ENCODE results near the gene AOC1. TPM values are rescaled to one million over a fixed set of nuclear protein-coding genes. Genes with fewer than 3 reads are reported as not detected.
"Not testable (repeated sequence)": the region's sequence is repeated elsewhere in the genome, so short reads cannot be mapped to it uniquely, and the experiment has no call there.

The AOC1 gene
- total RNA-seq, 2 donors from 2014 or later = not detected

- no peak overlapping the region for H3K27ac Mint-ChIP-seq
- H3K36me3 Mint-ChIP-seq = no peaks in the 10 kb centered on the region
- no peaks in the 10 kb centered on the region for H3K9me3 Mint-ChIP-seq
- DNase-seq (ENCODE audit: low spot score in 2 of 2) = no peak
- ATAC-seq = no peak
Observed at GRCh38 chr7:150900675-150901074, 48.4 kb downstream of the AOC1 start.

- Mint-ChIP-seq H3K27ac (no peak overlapping the region), H3K9me3 (no peaks in the 10 kb centered on the region), H3K36me3 (no peaks in the 10 kb centered on the region)
- ATAC-seq (no peak), DNase-seq (ENCODE audit: low spot score in 2 of 2) (no peak)
Observed at GRCh38 chr7:150901160-150902035, 49.1 kb downstream of the AOC1 start.

GRCh38 chr7:150902078-150903033 is 50.0 kb downstream of the AOC1 start:
- no peaks in the 10 kb centered on the region for H3K9me3 Mint-ChIP-seq
- H3K36me3 Mint-ChIP-seq = no peaks in the 10 kb centered on the region
- no peak for ATAC-seq
- no peak overlapping the region for H3K27ac Mint-ChIP-seq
- DNase-seq (ENCODE audit: low spot score in 2 of 2) = no peak

- Mint-ChIP-seq H3K36me3 (no peaks in the 10 kb centered on the region), H3K9me3 (no peaks in the 10 kb centered on the region), H3K27ac (peak overlapping the region in 1 of 2 donors; percentile 28)
- no peak for DNase-seq (ENCODE audit: low spot score in 2 of 2)
- peak; percentile 47 to 52 for ATAC-seq
Observed at GRCh38 chr7:150903606-150904005, 51.3 kb downstream of the AOC1 start.

GRCh38 chr7:150904011-150904909 is 51.9 kb downstream of the AOC1 start:
- Mint-ChIP-seq H3K9me3 (no peaks in the 10 kb centered on the region), H3K36me3 (no peaks in the 10 kb centered on the region), H3K27ac (peak overlapping the region in 1 of 2 donors; percentile 28)
- no peak for DNase-seq (ENCODE audit: low spot score in 2 of 2)
- no peak for ATAC-seq

GRCh38 chr7:150908173-150908572 is 55.9 kb downstream of the AOC1 start:
- DNase-seq (ENCODE audit: low spot score in 2 of 2) (no peak), ATAC-seq (no peak)
- no peak overlapping the region for H3K27ac Mint-ChIP-seq
- no peaks in the 10 kb centered on the region for H3K9me3 Mint-ChIP-seq
- no peaks in the 10 kb centered on the region for H3K36me3 Mint-ChIP-seq

- ATAC-seq (peak; percentile 62 to 77), DNase-seq (ENCODE audit: low spot score in 2 of 2) (no peak)
- H3K36me3 Mint-ChIP-seq = no peaks in the 10 kb centered on the region
- H3K9me3 Mint-ChIP-seq = no peaks in the 10 kb centered on the region
- H3K27ac Mint-ChIP-seq = no peak overlapping the region
Observed at GRCh38 chr7:150909200-150909995, 57.1 kb downstream of the AOC1 start.

- H3K27ac Mint-ChIP-seq; H3K36me3 Mint-ChIP-seq; DNase-seq (ENCODE audit: low spot score in 2 of 2); H3K9me3 Mint-ChIP-seq: not testable (repeated sequence)
- peak; percentile 22 to 41 for ATAC-seq
Observed at GRCh38 chr7:150910305-150910995, 58.1 kb downstream of the AOC1 start.

GRCh38 chr7:150910996-150911422 is 58.7 kb downstream of the AOC1 start:
- Mint-ChIP-seq H3K36me3 (no peaks in the 10 kb centered on the region), H3K27ac (no peak overlapping the region), H3K9me3 (no peaks in the 10 kb centered on the region)
- no peak for DNase-seq (ENCODE audit: low spot score in 2 of 2)
- ATAC-seq = peak; percentile 20 to 51

Other genes starting within 250 kb of the AOC1 start
- gene GIMAP6, start 220.1 kb upstream of the AOC1 start, total RNA-seq = 10 to 100 TPM; 35.9 to 43.2 TPM
- 10 to 100 TPM; 47.8 to 56.5 TPM for gene GIMAP2, start 166.8 kb upstream of the AOC1 start, total RNA-seq
- gene GIMAP1, start 135.9 kb upstream of the AOC1 start, total RNA-seq = 10 to 100 TPM in 1 of 2 donors, 1 to 10 TPM in 1; 3.1 to 10.7 TPM
- 100 to 1,000 TPM in 1 of 2 donors, 10 to 100 TPM in 1; 73.1 to 115 TPM for gene GIMAP5, start 115.1 kb upstream of the AOC1 start, total RNA-seq
- gene TMEM176B, start 52.2 kb upstream of the AOC1 start, total RNA-seq = not detected
- gene TMEM176A, start 51.7 kb upstream of the AOC1 start, total RNA-seq = not detected
- under 1 TPM; 0.41 to 0.72 TPM for gene KCNH2, start 125.8 kb downstream of the AOC1 start, total RNA-seq
- 10 to 100 TPM in 1 of 2 donors, 1 to 10 TPM in 1; 1.8 to 12.7 TPM for gene NOS3, start 138.5 kb downstream of the AOC1 start, total RNA-seq
- gene ATG9B, start 172.0 kb downstream of the AOC1 start, total RNA-seq = 10 to 100 TPM in 1 of 2 donors, 1 to 10 TPM in 1; 1.1 to 14.9 TPM
- 10 to 100 TPM; 42.6 to 78.3 TPM for gene ABCB8, start 175.9 kb downstream of the AOC1 start, total RNA-seq
- gene ASIC3, start 196.0 kb downstream of the AOC1 start, total RNA-seq = 10 to 100 TPM in 1 of 2 donors, 1 to 10 TPM in 1; 7.6 to 19.7 TPM
- gene CDK5, start 205.4 kb downstream of the AOC1 start, total RNA-seq = 10 to 100 TPM; 13.0 to 19.4 TPM
- 10 to 100 TPM; 48.9 to 99.6 TPM for gene SLC4A2, start 207.1 kb downstream of the AOC1 start, total RNA-seq
- 10 to 100 TPM; 27.0 to 62.0 TPM for gene FASTK, start 228.3 kb downstream of the AOC1 start, total RNA-seq
- 10 to 100 TPM; 25.8 to 60.5 TPM for gene TMUB1, start 231.0 kb downstream of the AOC1 start, total RNA-seq
- gene AGAP3, start 234.0 kb downstream of the AOC1 start, total RNA-seq = 10 to 100 TPM; 26.0 to 52.2 TPM

All from activated naive CD4-positive, alpha-beta T cell treated with anti-CD3 and anti-CD28 coated beads, Interleukin-2, amount 50 U/mL, for 72 hours (primary cell).